Measurements from ENCODE around the gene ANKRD42.

DNA sequence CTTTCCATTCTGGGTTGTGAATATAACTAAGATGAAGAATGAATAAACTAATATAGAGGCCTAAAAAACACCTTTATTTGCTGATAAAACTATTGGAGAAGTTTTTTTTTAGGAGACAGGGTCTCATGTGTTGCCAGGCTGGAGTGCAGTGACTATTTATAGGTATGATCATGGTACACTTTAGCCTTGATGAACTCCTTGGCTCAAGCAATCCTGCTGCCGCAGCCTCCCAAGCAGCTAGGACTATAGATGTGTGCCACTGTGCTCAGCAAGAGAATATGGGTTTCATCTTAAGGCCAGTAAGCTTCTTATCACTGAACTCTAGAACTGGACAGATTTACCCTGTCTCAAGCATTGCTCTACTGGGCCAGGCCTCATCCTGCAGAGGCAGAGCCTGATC is 66.0 kb downstream of the ANKRD42 start:
- TF ChIP-seq KDM5A (IDR thresholded peaks at IDR 0.05; ENCODE audit: low read length) (no peak), POLR2A (IDR thresholded peaks at IDR 0.05; ENCODE audit: control extremely low read depth in 1 of 2, low read depth in 2 of 2, low read length in 2 of 2) (no peak), NRF1 (IDR thresholded peaks at IDR 0.05; ENCODE audit: low read depth, low read length) (no peak), POLR2AphosphoS5 (IDR thresholded peaks at IDR 0.05; ENCODE audit: low read depth, low read length) (no peak)
- TF ChIP-seq, protein P1, sequence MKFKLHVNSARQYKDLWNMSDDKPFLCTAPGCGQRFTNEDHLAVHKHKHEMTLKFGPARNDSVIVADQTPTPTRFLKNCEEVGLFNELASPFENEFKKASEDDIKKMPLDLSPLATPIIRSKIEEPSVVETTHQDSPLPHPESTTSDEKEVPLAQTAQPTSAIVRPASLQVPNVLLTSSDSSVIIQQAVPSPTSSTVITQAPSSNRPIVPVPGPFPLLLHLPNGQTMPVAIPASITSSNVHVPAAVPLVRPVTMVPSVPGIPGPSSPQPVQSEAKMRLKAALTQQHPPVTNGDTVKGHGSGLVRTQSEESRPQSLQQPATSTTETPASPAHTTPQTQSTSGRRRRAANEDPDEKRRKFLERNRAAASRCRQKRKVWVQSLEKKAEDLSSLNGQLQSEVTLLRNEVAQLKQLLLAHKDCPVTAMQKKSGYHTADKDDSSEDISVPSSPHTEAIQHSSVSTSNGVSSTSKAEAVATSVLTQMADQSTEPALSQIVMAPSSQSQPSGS (IDR thresholded peaks at IDR 0.05; ENCODE audit: low read length) = no peak
- TF ChIP-seq, protein P2, sequence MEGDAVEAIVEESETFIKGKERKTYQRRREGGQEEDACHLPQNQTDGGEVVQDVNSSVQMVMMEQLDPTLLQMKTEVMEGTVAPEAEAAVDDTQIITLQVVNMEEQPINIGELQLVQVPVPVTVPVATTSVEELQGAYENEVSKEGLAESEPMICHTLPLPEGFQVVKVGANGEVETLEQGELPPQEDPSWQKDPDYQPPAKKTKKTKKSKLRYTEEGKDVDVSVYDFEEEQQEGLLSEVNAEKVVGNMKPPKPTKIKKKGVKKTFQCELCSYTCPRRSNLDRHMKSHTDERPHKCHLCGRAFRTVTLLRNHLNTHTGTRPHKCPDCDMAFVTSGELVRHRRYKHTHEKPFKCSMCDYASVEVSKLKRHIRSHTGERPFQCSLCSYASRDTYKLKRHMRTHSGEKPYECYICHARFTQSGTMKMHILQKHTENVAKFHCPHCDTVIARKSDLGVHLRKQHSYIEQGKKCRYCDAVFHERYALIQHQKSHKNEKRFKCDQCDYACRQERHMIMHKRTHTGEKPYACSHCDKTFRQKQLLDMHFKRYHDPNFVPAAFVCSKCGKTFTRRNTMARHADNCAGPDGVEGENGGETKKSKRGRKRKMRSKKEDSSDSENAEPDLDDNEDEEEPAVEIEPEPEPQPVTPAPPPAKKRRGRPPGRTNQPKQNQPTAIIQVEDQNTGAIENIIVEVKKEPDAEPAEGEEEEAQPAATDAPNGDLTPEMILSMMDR (IDR thresholded peaks at IDR 0.05; ENCODE audit: control extremely low read depth in 1 of 3, insufficient read depth in 1 of 3, low read depth in 1 of 3, low read length in 3 of 3) = no peak

Measured in H1 (cell line).